Ovary (tissue), 3 donors: ENCODE measurements around the gene WDR7.

Experiments used
- CTCF ChIP-seq, 3 donors: fragments of 450-650 bp in 2 of 3; fragments of 200-600 bp in 1 of 3; IDR thresholded peaks; one replicate each; pipeline versions ENCODE4 v1.5.1 to v1.8.0; 2016 to 2022; ENCODE audit warnings: antibody characterized with exemption in 3 of 3, mild to moderate bottlenecking in 1 of 3
- POLR2A ChIP-seq: fragments of 450-650 bp; IDR thresholded peaks from one replicate; pipeline ENCODE4 v1.6.1; 2017; ENCODE audit warnings: antibody characterized with exemption, mild to moderate bottlenecking, moderate library complexity
- donor health status: DM: no; HTN: no; CAD: no.

GRCh38 chr18:56953428-56954198 is 302.5 kb downstream of the WDR7 start:
- no peak for TF ChIP-seq POLR2A
- TF ChIP-seq CTCF (IDR thresholded peaks at IDR 0.05): no peak
